HCT116 (cell line): ENCODE results near the gene TNFSF12.

Experiments
- CTCF ChIP-seq, 3 experiments: fragments of 200-600 bp in 1 of 3; sonication (generic) in 1 of 3; IDR thresholded peaks in 2 of 3; conservative IDR thresholded peaks in 1 of 3; 2 replicates each; pipeline ENCODE4 v1.5.1; 2012 to 2017; ENCODE audit warnings: low read depth in 2 of 3, low read length in 2 of 3, antibody characterized with exemption in 1 of 3, borderline replicate concordance in 1 of 3, control low read depth in 1 of 3, mild to moderate bottlenecking in 1 of 3, mixed read lengths in 1 of 3, mixed run types in 1 of 3, moderate library complexity in 1 of 3; ENCODE audit not compliant: insufficient read depth in 1 of 3
- EZH2phosphoT487 ChIP-seq: fragments of 200-600 bp; IDR thresholded peaks from 2 replicates; pipeline ENCODE4 v1.6.1; 2018; ENCODE audit warnings: antibody characterized with exemption, borderline replicate concordance

DNA sequence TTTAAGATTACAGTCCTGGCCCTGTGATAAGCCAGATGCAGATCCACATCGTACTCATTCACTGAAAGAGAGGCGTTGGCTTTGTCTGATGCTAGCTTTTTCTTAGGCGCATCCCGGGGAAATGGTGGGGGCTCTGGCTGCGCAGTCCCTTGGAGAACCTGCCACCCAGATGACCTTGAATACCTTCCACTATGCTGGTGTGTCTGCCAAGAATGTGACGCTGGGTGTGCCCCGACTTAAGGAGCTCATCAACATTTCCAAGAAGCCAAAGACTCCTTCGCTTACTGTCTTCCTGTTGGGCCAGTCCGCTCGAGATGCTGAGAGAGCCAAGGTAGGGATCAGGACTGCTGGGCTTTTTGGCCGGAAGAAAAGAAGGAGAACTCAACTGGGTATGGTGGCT is 40.7 kb upstream of the TNFSF12 start:
- TF ChIP-seq EZH2phosphoT487 (no peak), CTCF (IDR thresholded peaks at IDR 0.05 in 2 of 3, conservative IDR thresholded peaks at IDR 0.05 in 1 of 3; ENCODE audit: borderline replicate concordance in 1 of 3, insufficient read depth in 1 of 3, low read depth in 2 of 3, low read length in 2 of 3) (no peak)
